HG02970 (cell line): Measurements from ENCODE around the gene AFM.
"Not testable (repeated sequence)": the region's sequence is repeated elsewhere in the genome, so short reads cannot be mapped to it uniquely, and the experiment has no call there.

Source experiments
- ATAC-seq: cut with Tn5 transposase; IDR thresholded peaks from one replicate; pipeline ENCODE4 v1.9.1; 2021; ENCODE audit warnings: mild to moderate bottlenecking, moderate library complexity, moderate number of reproducible peaks; ENCODE audit not compliant: unreplicated experiment, low FRiP score

The AFM gene

DNA sequence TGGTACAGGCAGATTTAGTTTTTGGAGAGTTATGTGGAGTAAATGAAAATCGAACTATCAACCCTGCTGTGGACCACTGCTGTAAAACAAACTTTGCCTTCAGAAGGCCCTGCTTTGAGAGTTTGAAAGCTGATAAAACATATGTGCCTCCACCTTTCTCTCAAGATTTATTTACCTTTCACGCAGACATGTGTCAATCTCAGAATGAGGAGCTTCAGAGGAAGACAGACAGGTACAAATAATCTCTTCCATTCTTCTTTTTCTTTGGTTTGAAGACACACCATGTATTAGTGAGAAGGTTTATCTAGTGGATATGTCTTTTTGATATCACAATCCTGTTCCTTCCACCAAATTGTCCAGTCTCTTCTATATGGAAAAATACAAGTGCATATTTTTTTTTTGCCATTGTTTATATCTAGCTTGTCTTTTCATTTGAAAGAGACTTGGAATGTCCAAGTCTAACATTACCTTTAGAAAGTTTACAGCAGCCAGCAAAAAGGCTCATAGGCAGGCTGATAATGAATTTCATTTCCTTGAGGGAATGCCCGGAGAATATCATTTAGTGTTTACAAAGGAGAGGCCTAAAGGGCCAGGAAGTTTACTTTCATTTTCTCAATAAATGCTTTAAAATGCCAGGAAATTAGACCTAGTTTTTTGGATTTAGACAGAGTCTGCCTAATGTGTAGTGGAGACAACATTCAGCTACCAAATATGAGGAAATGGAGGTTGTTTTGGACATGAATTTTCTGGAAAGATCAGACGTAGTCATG is 18.6 kb downstream of the AFM start:
- ATAC-seq, result no peak

DNA sequence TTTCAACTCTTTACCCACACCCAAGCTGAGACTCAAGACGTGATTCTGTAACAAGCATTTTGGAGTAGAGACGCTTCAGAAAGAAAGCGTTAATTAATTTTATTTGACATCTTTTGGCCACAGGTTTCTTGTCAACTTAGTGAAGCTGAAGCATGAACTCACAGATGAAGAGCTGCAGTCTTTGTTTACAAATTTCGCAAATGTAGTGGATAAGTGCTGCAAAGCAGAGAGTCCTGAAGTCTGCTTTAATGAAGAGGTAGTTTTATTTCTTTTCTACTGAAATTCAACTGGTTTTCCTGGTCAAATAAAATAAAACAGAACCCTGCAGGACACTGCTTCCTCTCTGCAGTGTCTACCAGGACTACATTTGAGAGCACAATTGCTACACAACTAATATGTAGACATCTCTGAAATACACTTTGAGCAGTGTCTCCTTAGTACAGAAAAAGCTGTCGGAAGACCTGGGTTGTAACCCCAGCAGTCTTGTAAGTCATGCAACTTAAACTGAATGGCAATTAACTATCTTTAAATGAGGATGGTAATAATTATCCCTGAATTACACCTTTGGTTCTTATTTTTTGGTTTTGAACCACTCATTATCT is 20.2 kb downstream of the AFM start:
- ATAC-seq, result no peak

DNA sequence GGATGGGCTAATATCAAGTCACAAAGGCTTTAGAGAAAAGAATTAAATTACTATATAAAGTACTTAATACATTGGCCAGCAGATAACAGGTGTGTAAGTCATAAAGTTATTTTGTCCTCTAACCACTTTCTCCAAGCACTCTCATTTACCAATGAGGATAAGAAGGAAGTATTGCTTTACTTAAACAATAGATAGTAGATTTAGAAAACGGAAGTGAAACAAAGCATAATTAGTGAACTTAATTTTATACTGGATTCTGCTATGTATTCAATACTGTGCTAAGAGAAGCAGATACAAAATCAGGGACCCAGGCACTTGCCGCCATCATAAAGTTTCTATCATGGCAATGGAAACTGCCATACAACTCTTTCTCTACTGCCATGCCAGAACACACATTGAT is 24.0 kb downstream of the AFM start:
- no peak for ATAC-seq

DNA sequence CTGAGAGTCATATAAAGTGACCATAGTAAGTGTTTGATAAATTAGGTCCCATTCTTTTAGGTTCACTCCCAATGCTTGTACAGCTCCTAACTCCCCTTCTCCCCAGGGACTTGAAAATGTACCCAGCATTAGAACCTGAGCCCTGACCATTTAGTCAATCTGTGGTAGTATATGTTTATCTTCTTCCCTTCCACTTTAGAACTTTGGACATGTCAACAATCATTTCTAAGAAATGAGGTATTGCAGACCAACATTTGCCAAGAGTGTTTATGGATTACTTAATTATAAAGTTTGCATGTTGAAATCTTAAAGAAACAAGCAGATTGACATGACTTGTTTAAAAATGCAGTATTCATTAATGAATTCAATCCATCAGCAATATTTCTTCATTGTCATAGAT is 26.0 kb downstream of the AFM start:
- no peak for ATAC-seq

DNA sequence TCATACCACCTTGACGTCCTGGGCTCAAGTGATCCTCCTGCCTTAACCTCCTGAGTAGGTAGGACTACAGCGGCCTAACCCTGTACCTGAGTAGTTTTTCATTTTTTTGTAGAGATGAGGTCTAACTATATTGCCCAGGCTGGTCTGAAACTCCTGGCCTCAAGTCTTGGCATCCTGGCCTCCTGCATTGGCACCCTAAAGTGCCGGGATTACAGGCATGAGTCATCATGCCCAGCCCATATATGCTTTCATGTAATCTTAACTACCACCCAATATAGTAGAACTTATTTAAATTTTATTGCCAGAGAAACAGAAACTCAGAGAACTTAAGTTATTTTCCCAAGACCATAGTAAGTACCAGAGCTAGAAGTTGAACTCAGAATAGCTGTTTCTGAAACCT is 27.1 kb downstream of the AFM start:
- no peak for ATAC-seq

DNA sequence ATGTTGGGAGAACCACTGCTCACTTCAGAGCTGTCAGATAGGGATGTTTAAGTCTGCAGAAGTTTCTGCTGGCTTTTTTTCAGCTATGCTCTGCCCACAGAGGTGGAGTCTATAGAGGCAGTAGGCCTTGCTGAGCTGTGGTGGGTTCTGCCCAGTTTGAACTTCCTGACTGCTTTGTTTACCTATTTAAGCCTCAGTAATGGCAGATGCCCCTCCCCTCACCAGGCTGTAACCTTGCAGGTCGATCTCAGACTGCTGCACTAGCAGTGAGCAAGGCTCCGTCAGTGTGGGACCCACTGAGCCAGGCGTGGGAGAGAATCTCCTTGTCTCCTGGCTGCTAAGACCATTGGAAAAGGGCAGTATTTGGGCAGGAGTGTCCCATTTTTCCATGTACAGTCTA is 36.8 kb downstream of the AFM start:
- ATAC-seq, result no peak

DNA sequence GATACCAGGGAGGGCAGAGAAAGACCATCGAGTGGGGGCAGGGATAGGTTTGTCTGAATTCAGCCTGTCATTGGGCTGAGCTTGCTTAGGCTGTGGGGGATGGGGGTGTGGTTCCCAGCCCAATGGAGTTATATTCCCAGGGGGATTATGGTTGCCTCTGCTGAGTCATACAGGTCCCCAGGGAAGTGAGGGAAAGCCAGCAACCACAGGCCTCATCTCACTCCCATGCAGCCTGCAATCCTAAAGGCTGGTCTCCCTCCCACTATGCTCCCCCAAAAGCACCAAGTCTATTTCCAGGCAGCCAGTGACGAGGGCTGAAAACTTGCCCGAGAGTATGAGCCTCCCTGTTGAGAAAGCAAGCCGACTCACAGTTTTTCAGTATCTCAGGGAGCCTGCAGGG is 39.3 kb downstream of the AFM start:
- no peak for ATAC-seq

DNA sequence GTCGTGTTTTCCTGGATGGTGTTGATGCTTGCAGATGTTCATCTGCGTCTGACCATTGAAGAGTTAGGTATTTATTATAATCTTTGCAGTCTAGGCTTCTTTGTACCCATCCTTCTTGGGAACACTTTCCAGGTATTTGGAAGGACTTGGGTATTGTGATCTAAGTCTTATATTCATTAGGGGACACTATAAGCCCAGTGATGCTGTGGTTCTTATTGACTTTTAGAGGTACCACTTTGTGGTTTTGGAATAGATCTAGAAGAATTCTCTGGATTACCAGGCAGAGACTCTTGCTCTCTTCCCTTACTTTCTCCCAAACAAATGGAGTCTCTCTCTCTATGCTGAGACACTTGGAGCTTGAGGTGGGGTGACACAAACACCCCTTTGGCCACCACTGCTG is 41.6 kb downstream of the AFM start:
- ATAC-seq, result no peak

DNA sequence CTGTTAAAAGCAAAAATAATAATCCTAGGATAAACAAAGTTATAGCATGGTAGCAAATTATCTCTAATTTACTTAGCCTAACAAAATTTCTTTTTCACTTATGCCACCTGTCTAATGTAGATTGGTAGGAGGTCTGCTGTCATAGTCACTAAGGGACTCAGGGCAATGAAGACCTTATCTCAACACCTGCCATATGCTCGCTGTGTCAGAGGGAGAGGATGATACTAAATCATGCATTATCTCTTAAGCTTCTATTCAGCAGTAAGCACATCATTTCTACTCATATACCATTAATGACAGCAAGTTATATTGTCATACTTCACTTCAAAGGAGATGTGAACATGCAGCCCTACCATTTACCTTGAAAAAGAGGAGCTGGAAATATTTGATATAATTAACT is 44.1 kb downstream of the AFM start:
- ATAC-seq, result no peak

DNA sequence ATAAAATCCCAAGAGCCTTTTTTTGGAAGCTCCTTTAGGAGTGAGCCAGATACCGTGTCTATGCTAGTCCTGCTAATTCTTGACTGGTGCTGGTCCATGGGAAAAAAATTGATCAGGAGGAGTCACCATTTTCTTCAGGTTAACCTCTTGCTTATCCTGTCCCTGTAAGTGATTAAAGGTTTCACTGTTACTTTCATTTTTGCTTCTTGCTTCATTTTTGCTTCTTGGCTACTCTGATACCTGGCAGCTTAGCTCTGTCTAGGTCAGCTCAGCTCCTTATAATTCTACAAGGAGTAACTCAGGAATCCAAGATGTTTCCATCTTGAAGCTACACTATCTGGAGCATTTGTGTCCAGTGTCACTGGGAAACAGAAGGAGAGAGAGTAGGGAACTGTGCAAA is 45.7 kb downstream of the AFM start:
- no peak for ATAC-seq

DNA sequence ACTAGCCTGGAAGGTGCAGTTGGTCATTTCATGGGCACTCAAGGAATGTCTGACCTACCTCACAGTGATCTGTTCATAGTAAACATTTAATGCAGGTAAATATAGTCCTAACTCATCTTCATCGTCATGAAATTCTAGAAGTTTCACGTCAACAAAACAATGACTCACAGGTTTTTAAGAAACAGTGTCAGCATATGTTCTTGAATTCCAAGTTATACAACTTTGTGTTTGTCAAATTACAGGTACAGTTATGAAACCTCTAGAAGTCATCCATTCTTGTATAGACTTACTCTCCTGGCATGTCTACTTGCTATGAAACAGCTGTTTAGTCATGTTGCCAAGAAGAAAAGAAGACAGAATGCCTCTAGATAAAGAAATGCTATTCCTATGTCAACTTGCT is 46.6 kb downstream of the AFM start:
- ATAC-seq, result no peak

DNA sequence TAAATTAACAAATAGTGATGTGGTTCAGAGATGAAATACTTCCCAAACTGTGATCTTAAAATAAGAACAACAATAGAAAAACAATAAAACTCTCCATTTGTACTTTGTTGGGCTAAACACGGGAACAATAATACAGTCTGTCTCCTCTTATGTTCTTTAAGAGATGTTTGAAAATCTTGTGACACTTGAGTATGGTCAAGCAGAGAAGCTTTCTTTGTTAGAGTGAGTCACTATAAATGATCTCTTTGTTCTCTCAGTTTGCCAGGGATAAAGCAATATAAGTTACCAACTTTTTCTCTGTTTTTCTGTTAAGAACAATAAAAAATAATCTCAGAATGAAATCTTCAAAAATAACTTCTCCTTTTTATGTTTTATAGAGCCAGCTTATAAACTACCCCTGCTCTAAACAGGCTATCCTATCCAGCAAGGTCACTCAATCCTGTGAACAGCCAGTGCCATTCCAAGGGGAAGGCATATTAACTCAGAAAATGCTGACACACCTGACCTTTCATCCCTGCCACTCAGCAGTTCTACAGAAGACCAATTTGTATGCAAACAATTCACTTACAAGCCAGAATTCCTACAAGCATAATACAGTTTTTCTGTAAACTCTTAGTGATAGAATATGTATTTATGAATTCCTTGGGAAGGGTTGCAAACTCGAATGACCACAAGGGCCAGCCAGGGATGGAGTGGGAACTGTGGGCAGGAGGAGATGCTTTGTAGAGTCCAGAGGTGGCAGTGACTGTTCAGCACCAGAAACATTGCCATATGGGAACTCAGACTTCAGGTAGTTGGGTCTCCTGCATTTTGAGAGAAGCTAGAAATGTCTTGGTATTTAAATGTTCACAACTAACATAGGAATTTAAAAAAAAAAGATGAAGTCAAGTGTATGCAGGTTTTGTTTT is 52.2 kb downstream of the AFM start:
- ATAC-seq, result no peak

DNA sequence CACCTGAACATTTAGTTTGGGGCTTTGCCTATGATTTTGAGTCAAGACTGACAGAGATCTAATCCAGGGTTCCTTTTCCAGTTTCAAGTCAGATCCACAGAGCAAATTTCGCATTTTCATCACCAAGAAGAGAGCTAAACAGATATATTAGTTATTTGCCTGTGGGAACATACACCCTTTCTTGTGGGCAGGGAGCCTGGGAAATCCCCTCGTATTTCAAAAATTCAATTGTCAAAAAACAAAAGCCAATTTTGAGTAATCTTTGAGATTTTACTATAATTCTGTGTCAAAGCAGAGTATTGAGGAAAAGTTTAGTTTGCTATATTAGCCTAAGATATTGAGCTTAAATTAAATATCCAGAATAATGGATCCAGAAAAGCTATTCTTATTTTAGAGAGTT is 56.6 kb downstream of the AFM start:
- no peak for ATAC-seq

DNA sequence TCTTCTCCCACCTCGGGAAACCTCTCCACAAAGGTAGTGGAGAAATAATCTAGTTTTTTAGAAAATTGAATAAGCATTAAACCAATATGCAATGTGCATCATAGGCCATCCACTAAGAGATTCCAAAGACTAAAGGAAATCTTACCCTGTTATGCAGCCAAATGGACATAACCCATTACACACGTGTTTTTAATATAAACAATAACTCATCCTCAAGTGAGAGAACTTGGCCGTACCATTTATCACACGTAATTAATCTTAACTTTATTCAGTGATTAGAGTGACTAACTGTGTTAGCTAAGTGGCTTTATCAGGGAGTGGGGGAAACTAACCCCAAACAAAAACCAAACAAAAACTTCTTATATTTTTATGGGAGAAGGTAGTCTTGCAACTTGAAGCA is 57.8 kb downstream of the AFM start:
- ATAC-seq, result no peak

DNA sequence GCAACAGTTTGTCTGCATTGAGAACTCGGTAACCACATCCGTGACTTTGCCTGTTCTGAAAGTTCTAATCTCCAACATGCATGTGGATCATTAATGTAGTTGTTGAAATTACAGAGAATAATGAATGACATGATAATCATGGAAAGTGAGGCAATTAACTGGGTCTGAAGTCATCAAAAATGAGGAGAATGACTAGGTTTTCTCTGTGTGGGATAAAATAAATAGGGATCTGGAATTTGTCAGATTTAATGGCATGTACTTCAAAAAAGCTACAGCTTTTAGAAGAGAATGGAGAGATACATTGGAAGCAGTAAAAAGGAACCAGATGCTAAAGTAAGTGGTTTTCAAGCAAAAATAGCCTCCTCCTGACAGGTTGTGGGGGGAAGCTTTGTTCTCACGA is 59.3 kb downstream of the AFM start:
- no peak for ATAC-seq

DNA sequence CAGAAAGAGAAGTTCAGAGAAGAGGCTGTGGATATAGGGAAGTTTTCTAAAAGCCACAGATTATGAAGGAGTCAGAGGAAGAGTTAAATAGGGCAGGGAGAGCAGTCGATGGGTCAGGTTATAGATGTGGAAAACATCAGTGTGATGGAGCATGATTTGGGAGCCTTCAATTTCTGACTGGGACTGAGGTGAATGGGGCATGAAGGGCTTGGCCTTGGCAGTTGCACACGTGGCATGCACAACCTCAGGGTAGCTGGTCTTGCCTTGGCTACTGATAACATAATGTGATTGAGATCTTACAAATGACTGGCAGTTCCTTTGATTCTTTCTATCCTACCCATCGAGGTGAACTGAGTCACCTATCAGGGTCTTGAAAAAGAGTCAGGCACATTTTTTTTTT is 59.7 kb downstream of the AFM start:
- ATAC-seq, result no peak

DNA sequence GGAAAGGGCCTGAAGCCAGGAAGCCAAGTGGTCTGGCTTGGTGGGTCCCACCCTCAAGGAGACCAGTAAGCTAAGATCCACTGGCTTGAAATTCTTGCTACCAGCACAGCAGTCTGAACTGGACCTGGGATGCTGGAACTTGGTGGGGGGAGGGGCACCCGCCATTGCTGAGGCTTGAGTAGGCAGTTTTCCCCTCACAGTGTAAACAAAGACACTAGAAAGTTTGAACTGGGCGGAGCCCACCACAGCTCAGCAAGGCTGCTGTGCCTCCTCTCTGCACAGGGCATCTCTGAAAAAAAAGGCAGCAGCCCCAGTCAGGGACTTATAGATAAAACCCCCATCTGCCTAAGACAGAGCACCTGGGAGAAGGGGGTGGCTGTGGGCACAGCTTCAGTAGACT is 63.1 kb downstream of the AFM start:
- no peak for ATAC-seq

DNA sequence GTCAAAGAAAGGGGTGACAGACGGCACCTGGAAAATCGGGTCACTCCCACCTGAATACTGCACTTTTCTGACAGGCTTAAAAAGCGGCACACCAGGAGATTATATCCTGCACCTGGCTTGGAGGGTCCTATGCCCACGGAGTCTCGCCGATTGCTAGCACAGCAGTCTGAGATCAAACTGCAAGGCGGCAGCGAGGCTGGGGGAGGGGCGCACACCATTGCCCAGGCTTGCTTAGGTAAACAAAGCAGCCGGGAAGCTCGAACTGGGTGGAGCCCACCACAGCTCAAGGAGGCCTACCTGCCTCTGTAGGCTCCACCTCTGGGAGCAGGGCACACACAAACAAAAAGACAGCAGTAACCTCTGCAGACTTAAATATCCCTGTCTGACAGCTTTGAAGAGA is 69.3 kb downstream of the AFM start:
- ATAC-seq, result not testable (repeated sequence)
